Right renal pelvis (tissue), 4 donors: Measurements from ENCODE around the gene KBTBD4. TPM values are rescaled to one million over a fixed set of nuclear protein-coding genes. Genes with fewer than 3 reads are reported as not detected.

Experiments
- DNase-seq, 4 donors: peaks; one replicate each; pipeline ENCODE4 v3.0.0-alpha.2; 2013; ENCODE audit warnings: low read depth in 4 of 4, low spot score in 3 of 4, missing footprints in 1 of 4
- polyA plus RNA-seq, 4 donors: library from polyadenylated mRNA; unstranded; fragments of 120-200 nt; gene quantifications; one replicate each; pipeline ENCODE4 v1.2.1, GENCODE V29; 2013; ENCODE audit not compliant: insufficient read length in 4 of 4

The KBTBD4 gene
- polyA plus RNA-seq, 4 donors: 26.1 to 27.5 (median 26.5) TPM

GRCh38 chr11:47591764-47592163 is 13.0 kb upstream of the KBTBD4 start:
- DNase-seq: no peak

GRCh38 chr11:47589977-47590861 is 11.4 kb upstream of the KBTBD4 start:
- peak in 1 of 4 donors; percentile 75 for DNase-seq

GRCh38 chr11:47589584-47589976 is 10.8 kb upstream of the KBTBD4 start:
- DNase-seq: no peak

GRCh38 chr11:47589118-47589517 is 10.3 kb upstream of the KBTBD4 start:
- no peak for DNase-seq

GRCh38 chr11:47587723-47588326 is 9.1 kb upstream of the KBTBD4 start:
- no peak for DNase-seq

GRCh38 chr11:47587039-47587716 is 8.4 kb upstream of the KBTBD4 start:
- DNase-seq: no peak

GRCh38 chr11:47586098-47586855 is 7.5 kb upstream of the KBTBD4 start, which contains the start of gene FAM180B:
FAM180B (plus strand) TSS chr11:47586678; CDS start chr11:47586769, 91 bp downstream.
- DNase-seq: no peak

GRCh38 chr11:47583844-47584243 is 5.1 kb upstream of the KBTBD4 start:
- DNase-seq: no peak

- DNase-seq: no peak
Measured at GRCh38 chr11:47577460-47578041, 1.2 kb downstream of the KBTBD4 start.

- DNase-seq: no peak
Measured at GRCh38 chr11:47573321-47573720, 5.4 kb downstream of the KBTBD4 start.

- DNase-seq: no peak
Measured at GRCh38 chr11:47572715-47573255, 6.0 kb downstream of the KBTBD4 start.

- no peak for DNase-seq
Measured at GRCh38 chr11:47571895-47572294, 6.9 kb downstream of the KBTBD4 start.

GRCh38 chr11:47571357-47571729 is 7.4 kb downstream of the KBTBD4 start:
- DNase-seq: no peak

- DNase-seq: no peak
Measured at GRCh38 chr11:47570651-47571356, 8.0 kb downstream of the KBTBD4 start.

- DNase-seq: no peak
Measured at GRCh38 chr11:47569646-47570045, 9.1 kb downstream of the KBTBD4 start.

GRCh38 chr11:47566149-47566698 is 12.5 kb downstream of the KBTBD4 start:
- DNase-seq: no peak

GRCh38 chr11:47565340-47566148 is 13.2 kb downstream of the KBTBD4 start, which contains the start of gene PTPMT1:
PTPMT1 (plus strand) TSS chr11:47565599; CDS start chr11:47565623, 24 bp downstream.
- peak in 1 of 4 donors; percentile 39 for DNase-seq

GRCh38 chr11:47564933-47565339 is 13.8 kb downstream of the KBTBD4 start:
- DNase-seq: no peak
